K562 (cell line): ENCODE data around the gene CATSPER1. TPM values are rescaled to one million over a fixed set of nuclear protein-coding genes. Genes with fewer than 3 reads are reported as not detected.

Experiments
- ATF3 ChIP-seq, 2 experiments: fragments of 450-650 bp in 1 of 2; sonication (generic) in 1 of 2; formaldehyde crosslinking in 1 of 2; IDR thresholded peaks in 1 of 2; conservative IDR thresholded peaks in 1 of 2; 2 replicates each; pipeline versions ENCODE4 v1.6.1 to v1.8.1; 2016 to 2023; ENCODE audit warnings: mild to moderate bottlenecking in 2 of 2, moderate library complexity in 2 of 2, inconsistent platforms in 1 of 2, missing genetic modification reagents in 1 of 2
- ATF6 ChIP-seq: sonication (generic); formaldehyde crosslinking; IDR thresholded peaks from 2 replicates; pipeline ENCODE4 v1.4.0; 2020; ENCODE audit warnings: mild to moderate bottlenecking, missing genetic modification reagents
- BMI1 ChIP-seq: fragments of 150-350 bp; IDR thresholded peaks from 2 replicates; pipeline ENCODE4 v1.6.1; 2014; ENCODE audit warnings: low read length
- E2F1 ChIP-seq: sonication (generic); formaldehyde crosslinking; IDR thresholded peaks from 2 replicates; pipeline ENCODE4 v1.8.1; 2023; ENCODE audit warnings: mild to moderate bottlenecking, missing genetic modification reagents, moderate library complexity
- E2F3 ChIP-seq: fragments of 250-450 bp; sonication (Bioruptor Pico); IDR thresholded peaks from 2 replicates; pipeline ENCODE4 v1.4.0; 2020; ENCODE audit warnings: mild to moderate bottlenecking
- EP300 ChIP-seq: IDR thresholded peaks from 2 replicates; pipeline ENCODE4 v1.6.1; 2012; ENCODE audit warnings: low read length, improper control_type of control experiment
- GATAD2A ChIP-seq: fragments of 450-650 bp; IDR thresholded peaks from 2 replicates; pipeline ENCODE4 v1.6.1; 2017
- KLF16 ChIP-seq: IDR thresholded peaks from 2 replicates; pipeline ENCODE4 v1.6.1; 2016; ENCODE audit warnings: antibody characterized with exemption
- MTA3 ChIP-seq: fragments of 450-650 bp; formaldehyde crosslinking; IDR thresholded peaks from 2 replicates; pipeline ENCODE4 v1.6.1; 2017; ENCODE audit warnings: mild to moderate bottlenecking, borderline replicate concordance
- STAG1 ChIP-seq: sonication (generic); formaldehyde crosslinking; IDR thresholded peaks from 2 replicates; pipeline ENCODE4 v1.5.0; 2020; ENCODE audit warnings: missing genetic modification reagents, borderline replicate concordance
- TBP ChIP-seq: optimal IDR thresholded peaks from 2 replicates; pipeline ENCODE3; 2011; ENCODE audit warnings: low read depth, low read length, improper control_type of control experiment
- TCF3 ChIP-seq: sonication (generic); formaldehyde crosslinking; IDR thresholded peaks from 2 replicates; pipeline ENCODE4 v1.4.0; 2020; ENCODE audit warnings: mild to moderate bottlenecking, missing genetic modification reagents
- U2AF2 ChIP-seq: fragments of 200-400 bp; formaldehyde crosslinking; optimal IDR thresholded peaks from 2 replicates; pipeline ENCODE3; 2017; ENCODE audit warnings: low read depth, mild to moderate bottlenecking, low read length
- YBX1 ChIP-seq: fragments of 450-650 bp; IDR thresholded peaks from 2 replicates; pipeline ENCODE4 v1.7.1; 2016; ENCODE audit warnings: mild to moderate bottlenecking
- ZBTB8A ChIP-seq: fragments of 450-650 bp; IDR thresholded peaks from 2 replicates; pipeline ENCODE4 v1.6.1; 2018; ENCODE audit warnings: mild to moderate bottlenecking, moderate library complexity; ENCODE audit not compliant: partially characterized antibody
- ZNF143 ChIP-seq: sonication (generic); formaldehyde crosslinking; IDR thresholded peaks from 2 replicates; pipeline ENCODE4 v1.9.0; 2022; ENCODE audit warnings: mild to moderate bottlenecking, missing genetic modification reagents
- ZNF79 ChIP-seq: fragments of 250-450 bp; sonication (Bioruptor Pico); IDR thresholded peaks from 2 replicates; pipeline ENCODE4 v1.4.0; 2020; ENCODE audit warnings: low read depth, mild to moderate bottlenecking, moderate library complexity
- ZSCAN32 ChIP-seq: fragments of 450-650 bp; formaldehyde crosslinking; IDR thresholded peaks from 2 replicates; pipeline ENCODE4 v1.4.0; 2020; ENCODE audit warnings: mild to moderate bottlenecking, moderate library complexity
- polyA plus RNA-seq, 8 experiments: library from polyadenylated mRNA; depleted of rRNA in 4 of 8; stranded (reverse) in 5 of 8; unstranded in 3 of 8; fragments of >200 nt; fragmentation: Nextera tagmentation in 2 of 8; fragmentation: Illumina TruSeq in 1 of 8; extraction: Ambion mirVana in 2 of 8; extraction: Trizol in 1 of 8; gene quantifications; 2 replicates each; pipeline versions ENCODE4 v1.2.1 to v1.2.3, GENCODE V29; 2011 to 2014; ENCODE audit warnings: inconsistent platforms in 1 of 8, missing spikeins in 1 of 8
- total RNA-seq, 7 experiments: library from RNA; depleted of rRNA in 6 of 7; stranded (reverse); fragments of >200 nt in 6 of 7; fragmentation: Illumina TruSeq in 2 of 7; extraction: Trizol in 2 of 7; gene quantifications; 2 replicates each; pipeline versions ENCODE4 v1.2.1 to v1.2.3, GENCODE V29; 2011 to 2021; ENCODE audit warnings: low replicate concordance in 1 of 7
- TF ChIP-seq, protein P1 (sequence below): fragments of 450-650 bp; conservative IDR thresholded peaks from 2 replicates; pipeline ENCODE4 v1.6.1; 2016; ENCODE audit warnings: missing genetic modification characterization, low read depth, mild to moderate bottlenecking, missing compliant biosample characterization, moderate library complexity
- TF ChIP-seq, protein P2 (sequence below): conservative IDR thresholded peaks from 2 replicates; pipeline ENCODE4 v1.6.1; 2011; ENCODE audit warnings: low read depth, mild to moderate bottlenecking, low read length; ENCODE audit not compliant: control insufficient read depth

The CATSPER1 gene
- total and polyA plus RNA-seq, 9 of the 15 experiments (the other 6 are each of a cell fraction or from before 2014, with no cell fraction given): 0.21 to 3.3 (median 0.76) TPM

GRCh38 chr11:66051766-66052663 is 25.7 kb upstream of the CATSPER1 start, which contains the start of gene SF3B2 (continued):
- TF ChIP-seq E2F1 (peak; percentile 42), BMI1 (no peak), GATAD2A (no peak), MTA3 (peak; percentile 58; the same call in 1 of the 2 replicates), ATF6 (CRISPR knock-in tag) (peak; percentile 63; the same call in 1 of the 2 replicates), TBP (peak; percentile 88), ATF3 (IDR thresholded peaks at IDR 0.05) (no peak), ATF3 (CRISPR knock-in tag; conservative IDR thresholded peaks at IDR 0.05) (0 out of 2 replicates have a peak, but pooled peaks have one; percentile 12), ZBTB8A (no peak), ZNF143 (CRISPR knock-in tag) (peak; percentile 95), TCF3 (CRISPR knock-in tag) (0 out of 2 replicates have a peak, but pooled peaks have one; percentile 40), ZNF79 (CRISPR knock-in tag) (no peak), U2AF2 (no peak), YBX1 (no peak), ZSCAN32 (CRISPR knock-in tag) (no peak), KLF16 (no peak), EP300 (0 out of 2 replicates have a peak, but pooled peaks have one; percentile 13), STAG1 (CRISPR knock-in tag) (0 out of 2 replicates have a peak, but pooled peaks have one; percentile 12), E2F3 (CRISPR knock-in tag) (peak; percentile 78)
- TF ChIP-seq, protein P1, sequence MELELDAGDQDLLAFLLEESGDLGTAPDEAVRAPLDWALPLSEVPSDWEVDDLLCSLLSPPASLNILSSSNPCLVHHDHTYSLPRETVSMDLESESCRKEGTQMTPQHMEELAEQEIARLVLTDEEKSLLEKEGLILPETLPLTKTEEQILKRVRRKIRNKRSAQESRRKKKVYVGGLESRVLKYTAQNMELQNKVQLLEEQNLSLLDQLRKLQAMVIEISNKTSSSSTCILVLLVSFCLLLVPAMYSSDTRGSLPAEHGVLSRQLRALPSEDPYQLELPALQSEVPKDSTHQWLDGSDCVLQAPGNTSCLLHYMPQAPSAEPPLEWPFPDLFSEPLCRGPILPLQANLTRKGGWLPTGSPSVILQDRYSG (tag): no peak
- TF ChIP-seq, protein P2, sequence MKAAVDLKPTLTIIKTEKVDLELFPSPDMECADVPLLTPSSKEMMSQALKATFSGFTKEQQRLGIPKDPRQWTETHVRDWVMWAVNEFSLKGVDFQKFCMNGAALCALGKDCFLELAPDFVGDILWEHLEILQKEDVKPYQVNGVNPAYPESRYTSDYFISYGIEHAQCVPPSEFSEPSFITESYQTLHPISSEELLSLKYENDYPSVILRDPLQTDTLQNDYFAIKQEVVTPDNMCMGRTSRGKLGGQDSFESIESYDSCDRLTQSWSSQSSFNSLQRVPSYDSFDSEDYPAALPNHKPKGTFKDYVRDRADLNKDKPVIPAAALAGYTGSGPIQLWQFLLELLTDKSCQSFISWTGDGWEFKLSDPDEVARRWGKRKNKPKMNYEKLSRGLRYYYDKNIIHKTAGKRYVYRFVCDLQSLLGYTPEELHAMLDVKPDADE: peak; percentile 94
